ENCODE results near the gene ECSIT. TPM values are rescaled to one million over a fixed set of nuclear protein-coding genes. Genes with fewer than 3 reads are reported as not detected.

Gene ECSIT
- total RNA-seq, 1 donor from 2014 or later = 22.6 TPM

Other genes with a start within 250 kb of the ECSIT start
- gene TSPAN16, start 233.0 kb downstream of the ECSIT start, total RNA-seq = not detected in 2 replicates
- 34.7 and 35.5 TPM in 2 replicates for gene RAB3D, start 189.5 kb downstream of the ECSIT start, total RNA-seq
- gene TMEM205, start 182.9 kb downstream of the ECSIT start, total RNA-seq = 77.7 and 127 TPM in 2 replicates
- 3.9 and 7.0 TPM in 2 replicates for gene CCDC159, start 182.6 kb downstream of the ECSIT start, total RNA-seq
- gene PLPPR2, start 173.7 kb downstream of the ECSIT start, total RNA-seq = 4.2 and 10.1 TPM in 2 replicates
- gene SWSAP1, start 154.5 kb downstream of the ECSIT start, total RNA-seq = 1.0 and 1.1 TPM in 2 replicates
- gene EPOR, start 144.8 kb downstream of the ECSIT start, total RNA-seq = 4.2 and 6.8 TPM in 2 replicates
- 0.63 and 0.64 TPM in 2 replicates for gene RGL3, start 109.8 kb downstream of the ECSIT start, total RNA-seq
- under 0.01 and 0.13 TPM in 2 replicates for gene ODAD3, start 94.0 kb downstream of the ECSIT start, total RNA-seq
- gene PRKCSH, start 93.5 kb downstream of the ECSIT start, total RNA-seq = 101 and 136 TPM in 2 replicates
- not detected in 2 replicates for gene ELAVL3, start 48.1 kb downstream of the ECSIT start, total RNA-seq
- gene ZNF653, start 23.3 kb downstream of the ECSIT start, total RNA-seq = 5.3 and 5.4 TPM in 2 replicates
- gene CNN1, start 9.7 kb upstream of the ECSIT start, total RNA-seq = not detected in 2 replicates
- 23.8 and 24.1 TPM in 2 replicates for gene ELOF1, start 30.1 kb upstream of the ECSIT start, total RNA-seq
- 0.26 and 0.38 TPM in 2 replicates for gene ACP5, start 48.5 kb upstream of the ECSIT start, total RNA-seq
- 17.3 and 21.4 TPM in 2 replicates for gene ZNF627, start 68.3 kb upstream of the ECSIT start, total RNA-seq
- 7.1 and 9.1 TPM in 2 replicates for gene ZNF823, start 209.8 kb upstream of the ECSIT start, total RNA-seq
- 8.0 and 9.4 TPM in 2 replicates for gene ZNF441, start 237.9 kb upstream of the ECSIT start, total RNA-seq